Activated CD8-positive, alpha-beta memory T cell treated with anti-CD3 and anti-CD28 coated beads for 1 hour (primary cell): ENCODE results near the gene NDUFB4.

Experiments
- DNase-seq, 2 donors: peaks; one replicate each; pipeline ENCODE4 v3.0.0-alpha.2; 2020; ENCODE audit warnings: low read depth in 1 of 2; ENCODE audit errors: extremely low read depth in 1 of 2

Gene NDUFB4

GRCh38 chr3:120596116-120596852 lies at the start of gene NDUFB4:
Gene NDUFB4, plus strand, starts transcription at chr3:120596336. Its CDS starts 24 bp downstream, at chr3:120596360.
- peak; percentile 94 to 96 for DNase-seq

DNA sequence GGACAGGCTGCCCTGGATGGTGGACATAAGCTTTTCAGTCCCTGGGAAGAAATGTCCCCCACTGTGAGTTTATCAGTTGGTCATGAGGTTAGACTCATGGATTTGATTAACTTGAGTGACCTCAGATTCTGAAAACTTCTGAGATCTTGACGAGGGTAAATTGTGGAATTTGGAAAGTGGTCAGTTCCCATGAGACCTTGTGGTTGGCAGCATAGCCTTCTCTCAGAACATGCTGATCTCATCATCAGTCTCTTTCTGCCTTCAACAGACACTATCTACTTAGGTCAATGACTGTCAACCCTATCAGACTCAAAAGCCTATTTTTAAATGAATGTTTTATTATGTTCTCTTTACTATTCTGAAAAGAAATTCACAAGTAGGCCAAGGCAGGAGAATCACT lies 45.6 kb upstream of the NDUFB4 start:
- DNase-seq: no peak

DNA sequence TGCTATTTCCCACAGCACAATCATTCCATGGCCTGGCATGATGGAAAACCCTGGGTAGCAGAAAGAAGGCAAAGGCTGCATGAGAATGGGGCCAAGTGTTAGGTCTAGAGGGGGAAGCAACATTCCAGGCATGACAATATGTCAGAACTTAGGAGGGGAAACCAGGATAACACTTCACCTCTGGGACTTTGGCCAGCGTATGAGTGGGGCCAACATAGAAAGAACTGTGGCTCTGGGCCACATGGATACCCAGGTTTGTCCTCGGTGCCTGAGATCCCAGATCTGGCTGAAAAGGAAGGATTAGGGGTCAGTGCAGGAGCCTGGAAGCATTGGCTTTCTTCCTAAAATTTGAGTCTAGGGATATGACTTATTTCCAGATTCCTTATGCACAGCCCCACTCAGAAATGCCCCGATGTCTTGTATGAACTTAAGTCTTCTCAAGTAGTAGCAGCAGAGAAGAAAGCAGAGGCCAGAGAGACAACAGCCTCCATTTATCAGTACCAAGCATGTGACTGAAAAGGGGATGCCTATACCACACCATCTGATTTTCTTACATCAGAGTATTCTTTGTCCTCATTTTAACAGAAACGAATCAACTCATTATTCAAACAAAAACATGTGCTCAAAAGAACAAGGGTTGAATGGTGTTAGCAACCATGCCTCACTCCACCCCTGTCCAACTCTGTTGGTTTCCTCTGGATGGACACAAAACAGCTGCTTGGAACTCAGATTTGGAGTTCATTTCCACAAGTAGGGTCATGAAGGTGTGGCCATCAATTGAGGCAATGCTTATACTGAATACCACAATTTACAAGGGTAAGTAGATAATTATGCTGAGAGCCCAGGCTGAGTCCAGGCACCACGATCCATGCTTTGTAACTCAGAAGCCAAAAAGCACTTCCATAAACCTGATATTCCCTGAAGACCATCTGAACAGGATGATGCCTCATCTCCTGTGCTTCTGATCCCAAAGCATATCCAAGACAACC lies 43.7 kb upstream of the NDUFB4 start:
- no peak for DNase-seq

- DNase-seq: no peak
Measured at GRCh38 chr3:120554812-120555606, 41.1 kb upstream of the NDUFB4 start.

DNA sequence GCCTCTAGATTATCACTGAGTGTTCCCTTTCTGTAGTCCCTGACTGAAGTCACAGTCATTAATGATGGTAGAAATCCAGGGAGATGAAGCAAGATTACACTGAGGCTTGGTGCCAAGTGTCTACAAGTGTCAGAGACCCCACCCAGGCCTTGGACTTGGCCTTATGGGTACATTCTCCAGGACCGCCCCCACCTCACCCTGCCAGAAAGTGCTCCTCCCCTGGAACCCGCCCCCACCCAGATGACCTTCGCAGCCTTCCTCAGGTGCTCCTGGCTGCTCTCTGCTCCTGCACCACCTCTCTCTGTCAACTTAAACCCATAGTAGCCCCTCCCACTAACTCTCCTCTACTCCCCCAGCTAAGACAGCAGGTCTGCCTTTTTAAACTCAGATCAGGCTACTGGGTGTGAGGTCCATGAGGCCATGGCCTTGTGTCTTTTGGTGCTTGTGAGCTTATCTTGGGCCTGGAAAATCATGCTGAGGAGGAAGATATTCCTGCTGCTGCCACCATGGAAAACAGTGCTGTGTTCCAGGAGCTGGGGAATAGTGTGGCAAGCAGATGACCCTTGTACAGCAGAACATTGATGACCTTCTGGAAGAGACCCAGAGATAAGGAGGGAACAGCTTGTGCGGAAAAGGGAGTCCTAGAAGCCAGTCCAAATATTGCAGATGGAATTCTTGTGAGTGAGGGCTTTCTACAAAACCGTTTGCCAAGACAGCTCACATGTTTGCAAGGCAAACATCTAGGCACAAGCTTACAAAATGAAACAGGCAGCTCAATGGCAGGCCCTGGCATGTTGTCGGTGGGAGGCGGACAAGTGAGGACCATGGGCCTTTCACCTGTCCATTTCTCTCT lies 40.3 kb upstream of the NDUFB4 start:
- no peak for DNase-seq

DNA sequence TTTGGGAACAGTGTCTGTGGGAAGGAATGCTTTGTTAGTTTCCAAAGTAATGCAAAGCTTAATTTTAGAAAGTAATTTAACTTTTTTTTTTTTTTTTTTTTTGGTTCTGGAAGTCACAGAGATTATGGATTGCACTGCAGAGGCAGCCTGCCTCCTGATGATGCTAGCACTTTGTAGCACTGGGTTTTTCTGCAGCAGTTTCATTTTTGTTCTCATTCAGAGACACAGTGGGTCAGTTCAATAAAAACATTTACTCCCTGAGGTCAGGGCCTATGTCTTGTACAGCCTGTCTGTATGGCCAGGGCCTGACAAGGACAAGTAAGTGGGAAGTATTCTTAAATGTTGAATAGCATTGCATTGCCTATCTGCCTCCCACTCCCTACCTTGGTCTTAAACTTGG lies 39.0 kb upstream of the NDUFB4 start:
- DNase-seq: no peak

- peak; percentile 72 to 86 for DNase-seq
Measured at GRCh38 chr3:120558771-120559241, 37.3 kb upstream of the NDUFB4 start.

- no peak for DNase-seq
Measured at GRCh38 chr3:120559242-120560061, 36.7 kb upstream of the NDUFB4 start.

DNA sequence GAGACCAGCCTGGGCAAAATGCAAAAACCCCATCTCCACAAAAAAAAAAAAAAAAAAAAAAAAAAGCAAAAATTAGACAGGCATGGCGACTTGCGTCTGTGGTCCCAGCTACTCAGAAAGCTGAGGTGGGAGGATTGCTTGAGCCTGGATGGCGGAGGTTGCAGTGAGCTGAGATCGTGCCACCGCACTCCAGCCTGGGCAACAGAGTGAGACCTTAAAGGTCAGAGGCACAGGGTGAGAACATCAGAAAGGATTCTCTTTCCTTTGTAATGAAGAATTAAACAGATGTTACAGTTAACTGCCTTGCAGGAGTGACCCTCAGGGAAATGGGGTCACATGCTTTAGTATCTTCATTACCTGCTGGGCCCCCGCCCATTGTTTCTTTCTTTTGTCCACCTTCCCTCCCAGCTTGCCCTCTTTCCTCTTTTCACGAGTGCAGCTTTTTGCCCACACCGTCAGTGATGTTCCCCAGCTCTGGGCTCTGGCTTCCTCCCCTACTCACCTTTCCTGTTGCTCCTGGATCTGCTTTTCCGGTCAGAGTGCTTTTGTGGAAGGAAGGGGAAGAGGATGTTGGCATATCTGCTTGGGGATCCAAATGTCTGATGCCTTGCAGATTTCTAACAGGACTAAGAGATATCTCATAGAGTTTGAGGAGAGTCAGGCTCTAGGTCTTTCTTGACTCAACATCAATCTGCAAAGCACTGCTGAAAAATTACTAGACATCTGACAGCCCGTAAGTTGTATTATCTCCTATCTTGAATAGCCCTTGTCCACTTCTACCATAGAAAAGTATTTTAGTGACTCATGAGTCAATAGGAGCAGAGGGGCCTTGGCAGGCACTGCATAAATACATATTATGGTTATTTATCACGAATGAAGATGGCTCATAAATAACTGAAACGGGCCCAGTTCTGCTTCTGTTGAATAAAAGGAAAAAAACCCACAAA lies 35.6 kb upstream of the NDUFB4 start:
- no peak for DNase-seq

GRCh38 chr3:120561251-120562045 lies 34.7 kb upstream of the NDUFB4 start:
- peak; percentile 38 to 55 for DNase-seq

GRCh38 chr3:120563356-120564022 lies 32.6 kb upstream of the NDUFB4 start:
- DNase-seq: no peak

DNA sequence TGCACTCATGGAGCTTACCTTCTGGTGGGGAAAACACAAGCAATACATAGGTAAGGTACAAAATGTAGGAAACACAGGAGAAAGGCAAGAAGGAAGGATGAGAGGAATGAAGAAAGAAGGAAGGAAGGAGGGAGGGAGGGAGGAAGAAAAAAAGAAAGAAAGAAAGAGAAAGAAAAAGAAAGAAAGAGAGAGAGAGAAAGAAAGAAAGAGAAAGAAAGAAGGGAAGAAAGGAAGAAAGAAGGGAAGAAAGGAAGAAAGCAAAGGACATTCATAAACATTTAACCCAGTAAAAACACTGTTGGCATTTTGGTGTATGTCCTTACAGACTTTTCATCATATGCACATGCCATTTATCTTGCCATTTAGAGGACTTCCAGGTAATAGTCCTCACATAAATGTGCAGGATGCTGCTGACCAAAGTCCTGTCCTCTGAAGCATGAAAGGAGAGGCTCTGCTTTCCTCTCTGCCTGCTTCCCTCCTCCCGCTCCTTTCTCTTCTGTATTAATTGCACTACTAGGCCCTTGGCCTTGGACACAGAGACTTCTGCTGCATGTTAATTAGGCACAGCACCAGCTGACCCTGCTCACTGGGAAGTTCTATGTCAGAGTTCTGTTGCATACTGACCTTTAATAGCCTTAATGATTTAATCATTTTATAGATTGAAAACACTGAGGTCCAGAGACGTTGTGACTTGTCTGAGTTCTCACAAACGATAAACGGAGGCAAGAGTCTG lies 29.7 kb upstream of the NDUFB4 start:
- no peak for DNase-seq

DNA sequence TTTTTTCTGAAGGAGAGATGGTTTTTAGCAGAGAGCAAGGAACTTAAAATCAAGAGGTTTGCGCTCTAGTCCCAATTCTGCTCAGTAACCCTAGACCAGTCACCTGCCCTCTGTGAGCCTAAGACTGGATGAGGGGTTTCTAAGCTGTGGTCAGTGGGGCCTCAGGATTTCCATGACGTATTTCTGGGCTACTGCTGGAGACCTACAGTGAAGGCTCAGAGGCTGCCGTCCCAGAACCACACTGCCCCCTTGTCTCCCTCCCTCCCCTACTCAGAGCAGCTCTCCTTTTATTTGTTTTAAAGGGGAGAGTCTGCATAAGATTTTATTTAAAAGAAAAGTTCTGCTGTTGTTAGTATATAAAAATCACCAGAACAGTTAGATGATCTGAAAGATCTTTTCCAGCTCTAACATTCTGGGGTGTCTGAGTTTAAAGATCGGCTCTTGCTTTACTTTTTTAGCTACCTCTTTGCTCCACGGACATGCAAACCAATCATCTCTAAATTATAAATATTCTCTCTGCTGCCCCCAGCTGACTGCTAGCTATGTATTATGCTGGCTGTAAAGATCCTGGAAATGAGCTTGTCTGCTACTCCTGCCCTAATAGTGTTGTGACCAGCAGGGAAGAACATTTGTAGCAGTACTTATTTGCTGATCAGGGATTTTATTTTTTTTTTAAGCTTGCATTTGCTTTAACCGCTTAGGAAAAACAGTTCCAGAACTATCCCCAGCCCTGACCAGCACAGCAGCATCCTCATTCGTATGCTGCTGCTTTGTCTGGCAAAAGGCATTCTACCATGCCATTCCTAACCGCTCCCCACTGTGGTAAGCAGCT lies 28.6 kb upstream of the NDUFB4 start:
- DNase-seq: no peak

DNA sequence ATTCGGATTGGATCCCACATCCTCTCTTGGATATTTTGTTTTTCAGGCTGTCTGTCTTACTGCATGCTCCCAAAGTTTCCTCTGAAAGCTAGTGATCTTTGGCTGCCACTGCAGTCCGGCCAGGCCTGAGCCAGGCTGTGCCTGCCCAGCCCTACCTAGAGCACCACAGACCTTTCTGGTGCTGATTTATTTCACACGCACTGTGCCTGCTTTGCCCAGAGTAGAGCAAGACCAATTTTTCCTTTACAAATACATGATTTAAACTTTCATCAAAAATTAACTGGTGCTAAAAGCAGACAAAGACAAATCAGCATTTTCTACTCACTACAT lies 28.0 kb upstream of the NDUFB4 start:
- DNase-seq: no peak

- DNase-seq: no peak
Measured at GRCh38 chr3:120568598-120568997, 27.5 kb upstream of the NDUFB4 start.
